ENCODE measurements around the gene KDM6A.
"Not testable (repeated sequence)": the region's sequence is repeated elsewhere in the genome, so short reads cannot be mapped to it uniquely, and the experiment has no call there.

The KDM6A gene

DNA sequence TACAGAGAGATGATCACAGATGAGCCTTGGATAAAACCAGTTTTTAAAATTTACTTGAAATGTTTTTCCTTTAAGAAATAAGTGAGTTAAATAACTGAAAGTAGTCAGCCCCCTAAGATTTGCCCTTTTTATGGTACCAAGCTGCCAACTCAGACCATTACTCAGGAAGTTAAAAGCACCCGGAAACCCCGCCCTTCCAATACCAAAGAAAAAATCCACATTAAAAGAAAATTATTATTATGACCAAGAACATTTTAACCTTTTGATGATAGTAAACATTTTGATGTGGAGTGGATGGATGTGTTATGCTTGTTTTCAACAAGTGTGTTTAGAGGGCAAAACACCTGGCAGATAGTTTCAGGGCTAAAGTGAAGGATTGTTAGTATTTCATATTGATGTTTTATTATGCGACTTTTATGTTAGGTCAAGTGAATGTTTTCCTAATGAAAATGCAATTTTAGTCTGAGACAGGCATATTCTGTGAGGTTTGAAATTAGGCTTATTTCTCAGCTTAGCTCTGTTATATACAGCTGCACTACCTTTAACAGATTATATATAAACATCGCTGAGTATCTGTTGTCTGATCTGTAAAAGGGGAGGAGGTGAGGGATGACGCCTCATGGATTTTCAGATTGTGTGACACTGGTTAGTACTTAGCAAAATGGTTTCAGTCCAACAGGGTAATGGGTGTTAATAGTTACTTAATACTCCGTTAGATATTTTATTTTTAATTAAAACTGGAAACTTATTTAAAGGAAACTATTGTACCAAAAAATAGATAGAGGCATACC is 89.0 kb downstream of the KDM6A start:
- DNase-seq (ENCODE audit: low read depth): no peak

- no peak for DNase-seq (ENCODE audit: low read depth)
Measured at GRCh38 chrX:44962944-44963343, 90.0 kb downstream of the KDM6A start.

GRCh38 chrX:44967221-44967620 is 94.2 kb downstream of the KDM6A start:
- no peak for DNase-seq (ENCODE audit: low read depth)

DNA sequence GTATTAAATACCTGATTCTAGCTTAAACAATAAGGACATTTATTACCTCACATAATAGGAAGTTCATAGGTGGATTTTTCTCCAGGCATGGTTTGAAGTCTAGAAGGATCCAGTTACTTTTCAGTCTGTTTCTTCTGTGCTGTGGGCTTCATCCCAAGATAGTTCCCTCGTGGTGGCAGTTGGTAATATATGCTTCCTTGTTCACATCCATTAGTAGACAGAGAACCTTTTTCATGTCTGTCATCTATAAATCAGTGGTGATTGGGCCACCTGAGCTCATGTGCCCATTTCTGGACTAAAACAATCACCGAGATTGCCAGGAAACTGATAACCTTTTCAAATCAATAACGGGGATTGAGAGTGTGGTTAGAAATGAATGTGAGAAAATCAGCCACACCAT is 97.7 kb downstream of the KDM6A start:
- no peak for DNase-seq (ENCODE audit: low read depth)

DNA sequence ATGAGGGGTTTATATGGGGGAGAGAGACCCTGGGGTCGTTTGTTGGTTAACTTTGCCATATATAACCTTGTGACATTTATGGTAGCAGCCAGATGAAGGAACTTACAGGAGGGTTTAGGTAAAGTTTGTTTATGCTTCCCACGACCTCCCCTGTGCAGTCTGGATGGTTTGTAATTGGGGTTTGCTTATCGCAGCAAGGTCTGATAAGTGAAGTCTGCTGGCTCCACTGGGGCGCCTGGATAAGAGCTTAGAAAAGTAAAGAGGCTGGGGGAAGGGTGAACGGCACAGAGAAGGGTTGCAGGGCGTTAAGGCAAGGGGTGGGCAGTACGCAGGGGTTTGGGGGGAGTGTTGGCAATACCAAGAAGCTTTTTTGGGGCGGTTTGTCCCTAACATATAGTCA is 98.7 kb downstream of the KDM6A start:
- DNase-seq (ENCODE audit: low read depth): no peak

DNA sequence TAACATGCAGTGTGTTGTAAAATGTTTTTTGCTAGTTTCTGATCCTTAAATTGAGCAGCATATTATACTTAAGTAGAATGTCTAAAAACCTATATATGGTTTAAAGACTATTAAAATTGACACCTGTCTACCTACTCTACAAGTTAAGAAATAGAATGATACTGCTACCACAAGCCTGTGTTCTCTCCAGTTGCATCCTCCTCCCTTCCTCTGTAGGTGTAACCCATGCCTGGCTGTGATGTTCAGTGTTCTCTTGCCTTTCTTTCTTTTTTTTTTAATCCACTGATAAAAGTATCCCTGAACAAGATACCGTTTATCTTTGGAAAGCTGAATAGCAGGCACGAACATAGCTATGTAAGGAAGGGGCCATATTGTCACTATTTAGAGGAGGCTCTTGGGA is 99.1 kb downstream of the KDM6A start:
- no peak for DNase-seq (ENCODE audit: low read depth)

GRCh38 chrX:44973420-44973932 is 100.5 kb downstream of the KDM6A start:
- no peak for DNase-seq (ENCODE audit: low read depth)

- no peak for DNase-seq (ENCODE audit: low read depth)
Measured at GRCh38 chrX:44974451-44974850, 101.5 kb downstream of the KDM6A start.

- no peak for DNase-seq (ENCODE audit: low read depth)
Measured at GRCh38 chrX:44975666-44976263, 102.8 kb downstream of the KDM6A start.

GRCh38 chrX:44978976-44979375 is 106.0 kb downstream of the KDM6A start:
- no peak for DNase-seq (ENCODE audit: low read depth)

GRCh38 chrX:44980403-44980802 is 107.4 kb downstream of the KDM6A start:
- no peak for DNase-seq (ENCODE audit: low read depth)

DNA sequence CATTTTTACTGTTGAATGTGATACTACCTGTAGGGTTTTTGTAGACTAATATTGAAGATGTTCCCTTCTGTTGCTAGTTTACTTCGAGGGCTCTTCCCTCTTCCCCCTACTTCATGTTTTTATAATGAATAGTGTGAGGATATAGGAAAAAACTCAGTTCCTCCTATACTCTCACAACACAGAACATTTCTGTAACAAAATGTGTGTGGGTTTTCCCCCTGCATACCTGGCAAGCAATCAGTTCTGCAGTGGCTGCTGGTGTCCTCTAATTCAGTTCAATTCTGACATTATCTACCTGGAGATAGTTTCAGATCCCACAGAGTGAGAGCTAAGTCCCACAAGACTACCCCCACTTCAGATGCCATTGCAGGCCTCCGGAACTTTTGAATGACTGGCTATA is 107.9 kb downstream of the KDM6A start:
- DNase-seq (ENCODE audit: low read depth): no peak

GRCh38 chrX:44989995-44990770 is 117.2 kb downstream of the KDM6A start:
- no peak for DNase-seq (ENCODE audit: low read depth)

GRCh38 chrX:44992775-44993174 is 119.8 kb downstream of the KDM6A start:
- no peak for DNase-seq (ENCODE audit: low read depth)

DNA sequence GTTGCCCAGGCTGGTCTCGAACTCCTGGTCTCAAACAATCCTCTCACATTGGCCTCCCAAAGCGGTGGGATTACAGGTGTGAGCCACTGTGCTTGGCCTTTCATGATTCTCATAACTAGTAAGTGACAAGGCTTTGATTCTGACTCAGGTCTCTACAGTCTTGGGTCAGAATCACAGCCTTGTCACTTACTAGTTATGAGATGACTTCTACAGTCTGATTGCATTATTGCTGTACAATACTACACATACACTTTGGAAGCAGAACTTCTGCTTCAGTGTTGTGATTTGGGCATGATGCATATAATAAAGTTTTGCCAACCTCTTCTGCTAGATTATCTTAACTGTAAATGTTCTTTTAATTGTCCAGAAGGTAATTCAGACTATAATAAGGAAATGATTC is 123.3 kb downstream of the KDM6A start:
- no peak for DNase-seq (ENCODE audit: low read depth)

DNA sequence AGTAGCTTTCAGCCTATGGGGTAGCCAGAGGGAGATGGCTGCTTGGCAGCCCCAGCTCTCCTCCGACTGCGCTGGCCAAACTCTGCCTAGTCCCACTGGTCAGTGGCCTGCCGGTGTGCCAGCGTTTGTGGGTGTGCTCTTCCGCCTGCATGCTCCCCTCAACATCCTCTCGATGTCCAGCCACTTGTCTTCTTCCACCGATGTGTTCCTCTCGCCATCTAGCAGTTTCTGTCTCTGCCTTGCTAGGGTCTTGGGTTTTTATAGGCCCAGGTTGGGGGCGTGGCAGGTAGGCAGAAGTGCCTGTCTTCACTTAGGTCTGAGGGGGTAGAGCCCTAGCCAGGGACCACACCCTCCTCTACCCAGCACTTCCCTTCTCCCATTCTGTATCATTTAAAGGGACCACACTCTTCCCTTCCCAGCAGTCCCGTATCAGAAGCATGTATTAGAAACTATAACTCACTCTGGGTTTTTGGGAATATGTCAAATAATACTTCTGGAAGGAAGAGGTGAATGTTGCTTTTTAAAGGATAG is 124.4 kb downstream of the KDM6A start:
- no peak for DNase-seq (ENCODE audit: low read depth)

DNA sequence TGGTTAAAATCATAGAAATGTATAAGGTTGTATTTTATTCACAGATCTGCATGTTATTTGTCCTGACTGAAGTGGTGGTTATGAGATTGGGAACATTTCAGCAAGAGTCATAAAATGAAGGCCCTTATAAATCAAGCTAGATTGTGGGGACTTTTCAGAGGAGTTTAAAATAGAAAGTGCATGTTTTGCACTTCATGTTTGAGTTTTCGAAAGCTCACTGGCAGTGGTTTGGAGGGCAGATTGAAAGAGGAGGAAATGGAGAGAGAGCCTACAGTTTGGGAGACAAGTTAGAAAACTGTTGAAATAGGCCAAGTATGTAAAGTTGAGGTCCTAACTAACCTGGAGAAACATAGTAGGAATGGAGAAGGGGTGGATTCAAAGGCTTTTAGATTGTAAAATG is 124.9 kb downstream of the KDM6A start:
- no peak for DNase-seq (ENCODE audit: low read depth)

GRCh38 chrX:44999237-44999636 is 126.2 kb downstream of the KDM6A start:
- not testable (repeated sequence) for DNase-seq (ENCODE audit: low read depth)

- not testable (repeated sequence) for DNase-seq (ENCODE audit: low read depth)
Measured at GRCh38 chrX:44999872-45000271, 126.9 kb downstream of the KDM6A start.

DNA sequence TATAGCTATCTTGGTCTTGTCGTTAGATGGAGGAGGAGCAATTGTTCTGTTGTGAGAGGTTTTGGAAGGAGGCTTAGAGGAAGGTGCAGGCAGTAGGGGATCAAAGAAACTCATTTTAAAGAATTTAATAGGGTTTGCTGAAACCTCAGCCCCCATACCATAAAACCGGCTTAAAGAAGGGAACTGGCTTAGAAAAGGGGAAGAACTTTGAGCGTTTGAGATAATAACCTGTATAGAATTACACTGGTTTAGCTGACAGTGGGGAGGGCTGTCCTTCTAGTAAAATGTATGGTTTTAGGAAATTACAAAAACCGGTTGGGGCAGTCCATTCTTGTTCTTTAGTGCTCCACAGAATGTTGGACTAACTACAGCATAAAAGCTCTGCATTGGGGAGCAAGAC is 128.1 kb downstream of the KDM6A start:
- no peak for DNase-seq (ENCODE audit: low read depth)

- no peak for DNase-seq (ENCODE audit: low read depth)
Measured at GRCh38 chrX:45003085-45003484, 130.1 kb downstream of the KDM6A start.

DNA sequence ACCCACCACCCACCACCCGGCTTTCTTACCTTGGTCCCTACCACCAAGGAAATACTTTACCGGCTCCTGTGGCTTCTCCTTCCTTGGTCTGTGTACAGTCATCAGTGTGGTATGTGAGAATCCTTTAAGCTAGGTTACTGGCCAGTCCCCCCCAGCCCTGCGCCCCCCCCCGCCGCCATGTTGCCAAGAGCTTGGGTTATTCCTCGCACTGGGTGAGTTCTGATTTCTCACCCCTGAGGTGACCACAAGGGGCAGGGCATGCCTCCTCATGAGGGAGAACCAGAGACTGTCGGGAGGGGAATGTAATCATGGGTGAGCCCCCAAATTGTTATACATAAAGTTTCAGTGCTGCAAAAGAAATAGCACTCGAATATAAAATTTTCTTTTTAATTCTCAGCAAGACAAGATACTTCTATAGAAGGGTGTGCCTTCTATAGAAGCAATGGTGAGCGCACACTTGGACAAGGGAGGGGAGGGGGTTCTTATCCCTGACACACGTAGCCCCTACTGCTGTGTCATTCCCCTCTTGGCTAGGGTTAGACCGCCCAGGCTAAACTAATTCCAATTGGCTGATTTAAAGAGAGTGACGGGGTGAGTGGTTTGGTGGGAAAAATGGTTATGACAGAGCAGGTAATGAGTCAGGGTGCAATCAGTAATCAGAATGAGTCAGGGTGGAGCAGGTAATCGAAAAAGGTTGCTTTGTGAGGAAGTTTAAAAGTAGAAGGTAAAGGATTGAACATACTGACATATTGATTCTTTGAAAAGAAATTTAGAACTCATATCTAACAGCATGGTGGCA is 133.2 kb downstream of the KDM6A start:
- DNase-seq (ENCODE audit: low read depth): no peak
